Left lung (tissue), 10 donors: ENCODE data around the gene CRNKL1. TPM values are rescaled to one million over a fixed set of nuclear protein-coding genes. Genes with fewer than 3 reads are reported as not detected.
A peak's percentile ranks its signal among the peaks of the same experiment; 100 is the strongest.

Experiments
- ATAC-seq: fragments of 200-7000 bp; cut with Tn5 transposase; one replicate; pipeline ENCODE4 v1.9.1; 2020; ENCODE audit warnings: moderate library complexity
- DNase-seq, 4 donors: peaks; one replicate each; pipeline ENCODE4 v3.0.0-alpha.2; 2013 to 2020
- H3K27ac ChIP-seq, 2 donors: fragments of 200-600 bp; sonication (generic) in 1 of 2; one replicate each; pipeline versions ENCODE4 v1.5.0 to v1.8.0; 2020 to 2021
- H3K27me3 ChIP-seq, 2 donors: fragments of 200-600 bp; sonication (generic) in 1 of 2; one replicate each; pipeline versions ENCODE4 v1.5.0 to v1.8.0; 2020 to 2021
- H3K36me3 ChIP-seq, 2 donors: fragments of 200-600 bp; sonication (generic) in 1 of 2; one replicate each; pipeline versions ENCODE4 v1.5.0 to v1.8.0; 2020 to 2021
- H3K4me1 ChIP-seq, 2 donors: fragments of 200-600 bp; one replicate each; pipeline ENCODE4 v1.8.0; 2021
- H3K4me3 ChIP-seq, 2 donors: fragments of 200-600 bp; sonication (generic) in 1 of 2; one replicate each; pipeline versions ENCODE4 v1.5.0 to v1.8.0; 2020 to 2021; ENCODE audit warnings: mild to moderate bottlenecking in 1 of 2
- H3K9me3 ChIP-seq, 2 donors: fragments of 200-600 bp; sonication (generic) in 1 of 2; one replicate each; pipeline versions ENCODE4 v1.5.0 to v1.8.0; 2020 to 2021
- intact Hi-C, 2 donors: fragments of 100-400 bp; cut with DNase I; formaldehyde crosslinking; loops; one replicate each; pipeline versions ENCODE4 v1.11.2 to v1.14.2; 2022
- polyA plus RNA-seq, 6 donors: library from polyadenylated mRNA; unstranded; fragments of 120-200 nt; gene quantifications; one replicate each; pipeline ENCODE4 v1.2.1, GENCODE V29; 2013; ENCODE audit not compliant: insufficient read length in 6 of 6
- total RNA-seq, 2 donors: library from RNA; stranded (reverse); fragmentation: NEBNext Ultra II Directional; extraction: Animal tissue kit (Norgen Biotek cat#: 25700); gene quantifications; one replicate each; pipeline ENCODE4 v1.2.1, GENCODE V29; 2021
- TF ChIP-seq, protein P1 (sequence below), 2 donors: fragments of 200-600 bp; sonication (generic) in 1 of 2; IDR thresholded peaks; one replicate each; pipeline versions ENCODE4 v1.5.0 to v1.8.0; 2021; ENCODE audit warnings: antibody characterized with exemption in 2 of 2
- donor health status: DM: no; HTN: yes; CAD: no.
- donor health status: DM: no; HTN: no; CAD: no.

The CRNKL1 gene
- total and polyA plus RNA-seq, 8 donors = 17.9 to 48.3 (median 40.2) TPM

DNA sequence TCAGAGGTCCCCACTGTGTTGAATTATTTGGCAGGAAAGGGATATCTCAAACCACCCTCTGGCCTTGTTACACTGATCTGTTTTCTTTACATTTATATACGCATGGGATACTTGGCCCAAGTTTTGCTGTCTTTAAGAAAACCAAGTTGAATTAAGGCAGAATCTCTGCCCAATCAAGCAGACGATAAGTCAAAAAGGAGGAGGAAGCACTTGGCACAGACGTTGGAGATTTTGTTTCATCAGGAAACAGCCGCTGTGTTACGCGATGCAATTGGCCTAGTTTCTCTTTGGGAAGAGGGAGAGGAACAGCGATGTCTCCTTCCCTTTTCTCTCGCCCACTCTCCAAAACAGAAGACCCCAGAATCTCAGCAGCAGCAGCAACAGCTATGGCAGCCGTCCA is 55.3 kb downstream of the CRNKL1 start:
- intact Hi-C loops = loop anchor here (10.0 kb wide), 2 partner anchors 92 to 212 kb away; no protein-coding TSS in a partner anchor
- TF ChIP-seq, protein P1, sequence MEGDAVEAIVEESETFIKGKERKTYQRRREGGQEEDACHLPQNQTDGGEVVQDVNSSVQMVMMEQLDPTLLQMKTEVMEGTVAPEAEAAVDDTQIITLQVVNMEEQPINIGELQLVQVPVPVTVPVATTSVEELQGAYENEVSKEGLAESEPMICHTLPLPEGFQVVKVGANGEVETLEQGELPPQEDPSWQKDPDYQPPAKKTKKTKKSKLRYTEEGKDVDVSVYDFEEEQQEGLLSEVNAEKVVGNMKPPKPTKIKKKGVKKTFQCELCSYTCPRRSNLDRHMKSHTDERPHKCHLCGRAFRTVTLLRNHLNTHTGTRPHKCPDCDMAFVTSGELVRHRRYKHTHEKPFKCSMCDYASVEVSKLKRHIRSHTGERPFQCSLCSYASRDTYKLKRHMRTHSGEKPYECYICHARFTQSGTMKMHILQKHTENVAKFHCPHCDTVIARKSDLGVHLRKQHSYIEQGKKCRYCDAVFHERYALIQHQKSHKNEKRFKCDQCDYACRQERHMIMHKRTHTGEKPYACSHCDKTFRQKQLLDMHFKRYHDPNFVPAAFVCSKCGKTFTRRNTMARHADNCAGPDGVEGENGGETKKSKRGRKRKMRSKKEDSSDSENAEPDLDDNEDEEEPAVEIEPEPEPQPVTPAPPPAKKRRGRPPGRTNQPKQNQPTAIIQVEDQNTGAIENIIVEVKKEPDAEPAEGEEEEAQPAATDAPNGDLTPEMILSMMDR (IDR thresholded peaks at IDR 0.05) = no peak
- DNase-seq = peak in 2 of 4 donors; percentile 46 to 80
- ATAC-seq = no peak
- Histone ChIP-seq H3K4me3 (no peak overlapping the region), H3K4me1 (peaks cover 20 to 89% of the 10 kb centered on the region in 2 donors), H3K27me3 (no peaks in the 10 kb centered on the region), H3K27ac (peak overlapping the region in 1 of 2 donors; percentile 2), H3K9me3 (no peaks in the 10 kb centered on the region), H3K36me3 (peaks cover 0 to 77% of the 10 kb centered on the region in 2 donors)

DNA sequence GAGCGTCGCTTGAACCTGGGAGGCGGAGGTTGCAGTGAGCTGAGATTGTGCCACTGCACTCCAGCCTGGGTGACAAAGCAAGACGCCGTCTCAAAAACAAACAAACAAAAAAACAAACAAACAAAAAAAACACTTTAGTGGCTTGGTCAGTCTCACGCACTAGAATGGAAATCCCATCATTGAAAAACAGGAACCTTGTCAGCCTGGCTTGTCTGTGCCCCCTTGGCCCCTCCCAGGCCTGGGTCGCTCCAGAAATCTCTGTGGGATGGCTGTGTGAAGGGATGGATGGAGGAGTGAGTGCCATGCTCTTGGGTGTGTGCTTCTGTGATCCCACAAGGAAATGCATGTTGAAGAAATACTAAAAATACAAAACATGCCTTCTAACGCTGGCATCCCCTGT is 56.0 kb downstream of the CRNKL1 start:
- TF ChIP-seq, protein P1 (IDR thresholded peaks at IDR 0.05) = no peak
- H3K27me3 ChIP-seq = no peaks in the 10 kb centered on the region
- peaks cover 0 to 76% of the 10 kb centered on the region in 2 donors for H3K36me3 ChIP-seq
- no peaks in the 10 kb centered on the region for H3K9me3 ChIP-seq
- DNase-seq = no peak
- H3K27ac ChIP-seq = peak overlapping the region in 1 of 2 donors; percentile 2
- ATAC-seq = no peak
- H3K4me1 ChIP-seq = peaks cover 22 to 90% of the 10 kb centered on the region in 2 donors
- no peak overlapping the region for H3K4me3 ChIP-seq
- intact Hi-C loops = loop anchor here (10.0 kb wide), 2 partner anchors 91 to 211 kb away; no protein-coding TSS in a partner anchor

DNA sequence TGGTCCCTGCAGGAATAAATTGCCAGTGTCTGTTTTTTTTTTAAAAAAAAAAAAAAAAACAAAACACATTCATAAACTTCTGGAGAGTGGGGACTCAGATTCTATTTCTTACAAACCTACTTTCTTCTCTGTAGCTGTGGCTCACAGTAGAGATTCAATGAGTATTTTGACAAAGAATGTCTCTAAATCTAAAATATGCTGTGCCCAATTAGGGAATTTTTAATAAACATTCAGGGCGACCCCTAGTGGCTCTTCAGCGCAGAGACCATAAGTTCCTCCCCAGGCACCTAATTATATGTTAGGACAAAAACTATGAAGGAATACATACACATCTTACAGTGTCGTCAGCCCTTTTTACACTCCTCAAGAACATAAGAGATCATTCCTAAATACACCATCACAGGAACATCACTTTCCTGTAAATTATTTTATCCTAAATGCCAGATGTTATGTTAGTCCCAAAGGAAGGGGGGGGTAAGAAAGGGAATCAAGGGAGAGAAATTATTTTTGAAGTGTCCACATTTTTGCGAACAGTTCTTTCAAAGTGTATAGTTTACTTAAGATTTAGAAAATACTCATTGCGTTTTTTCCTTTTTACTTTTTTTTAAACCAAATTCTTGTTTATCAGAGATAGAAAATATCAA is 56.9 kb downstream of the CRNKL1 start:
- no peak overlapping the region for H3K4me3 ChIP-seq
- intact Hi-C loops = loop anchor here (10.0 kb wide), 2 partner anchors 91 to 211 kb away; no protein-coding TSS in a partner anchor
- H3K4me1 ChIP-seq = peaks cover 25 to 91% of the 10 kb centered on the region in 2 donors
- no peaks in the 10 kb centered on the region for H3K27me3 ChIP-seq
- H3K27ac ChIP-seq = peak overlapping the region in 1 of 2 donors; percentile 25
- peaks cover 0 to 76% of the 10 kb centered on the region in 2 donors for H3K36me3 ChIP-seq
- DNase-seq = peak in 2 of 4 donors; percentile 56 to 71
- peak; percentile 70 for ATAC-seq
- TF ChIP-seq, protein P1 (IDR thresholded peaks at IDR 0.05) = peak; percentile 57 to 72
- H3K9me3 ChIP-seq = no peaks in the 10 kb centered on the region

- intact Hi-C loops = loop anchor here (10.0 kb wide), 2 partner anchors 89 to 209 kb away; no protein-coding TSS in a partner anchor
- peaks cover 0 to 76% of the 10 kb centered on the region in 2 donors for H3K36me3 ChIP-seq
Measured at GRCh38 chr20:19993958-19994669, 58.2 kb downstream of the CRNKL1 start.

More at GRCh38 chr20:19993958-19994669, 58.2 kb downstream of the CRNKL1 start:
- TF ChIP-seq, protein P1 (IDR thresholded peaks at IDR 0.05) = no peak
- DNase-seq (no peak), ATAC-seq (peak; percentile 17)
- no peaks in the 10 kb centered on the region for H3K9me3 ChIP-seq
- H3K4me1 ChIP-seq = peaks cover 25 to 85% of the 10 kb centered on the region in 2 donors
- no peaks in the 10 kb centered on the region for H3K27me3 ChIP-seq
- H3K27ac ChIP-seq = peak overlapping the region; percentile 63 to 66
- H3K4me3 ChIP-seq = no peak overlapping the region
